ENCODE data around the gene WBP2.

- no peak for TF ChIP-seq EZH2 (IDR thresholded peaks at IDR 0.05; ENCODE audit: borderline replicate concordance, control insufficient read depth, low read depth, low read length)
- TF ChIP-seq KAT2A (conservative IDR thresholded peaks at IDR 0.05; ENCODE audit: control insufficient read depth, low read depth, low read length): no peak
- TF ChIP-seq SUZ12 (IDR thresholded peaks at IDR 0.05; ENCODE audit: unreplicated experiment): no peak
- no peak for TF ChIP-seq CBX3 (IDR thresholded peaks at IDR 0.05; ENCODE audit: borderline replicate concordance, low read depth)
- TF ChIP-seq USF2 (IDR thresholded peaks at IDR 0.05; ENCODE audit: borderline replicate concordance, low read depth, low read length): no peak
Measured at GRCh38 chr17:75843577-75844529, 11.3 kb downstream of the WBP2 start, which contains the start of gene UNC13D.

All from GM12878 (cell line).